Inflammatory macrophage treated with lipopolysaccharide for 1 hour (primary cell): ENCODE data around the gene PCK2.
A peak's percentile ranks its signal among the peaks of the same experiment; 100 is the strongest.
"Not testable (repeated sequence)": the region's sequence is repeated elsewhere in the genome, so short reads cannot be mapped to it uniquely, and the experiment has no call there.

ENCODE experiments used
- DNase-seq, 2 donors: peaks; one replicate each; pipeline ENCODE4 v3.0.0-alpha.2; 2020 to 2022

Gene PCK2

GRCh38 chr14:24093901-24094840, at the start of gene PCK2:
TSS of gene PCK2 (plus strand) at chr14:24094311. CDS start at chr14:24094406, 95 bp downstream.
- DNase-seq = peak; percentile 95 to 98

- peak; percentile 34 to 41 for DNase-seq
Observed at GRCh38 chr14:24049002-24049401, 45.1 kb upstream of the PCK2 start.

GRCh38 chr14:24050753-24051152, 43.4 kb upstream of the PCK2 start:
- not testable (repeated sequence) for DNase-seq

GRCh38 chr14:24051176-24051788, 42.8 kb upstream of the PCK2 start:
- peak; percentile 37 to 59 for DNase-seq

GRCh38 chr14:24051789-24052655, 42.1 kb upstream of the PCK2 start, which contains the start of gene CARMIL3:
TSS of gene CARMIL3 (plus strand) at chr14:24052009. CDS start at chr14:24052154, 145 bp downstream.
- DNase-seq = peak; percentile 65 to 73

GRCh38 chr14:24052656-24053547, 41.2 kb upstream of the PCK2 start:
- peak; percentile 85 to 97 for DNase-seq

GRCh38 chr14:24053548-24054323, 40.4 kb upstream of the PCK2 start:
- DNase-seq = no peak

- no peak for DNase-seq
Observed at GRCh38 chr14:24054324-24054641, 39.8 kb upstream of the PCK2 start.

- no peak for DNase-seq
Observed at GRCh38 chr14:24054646-24055045, 39.5 kb upstream of the PCK2 start.

- no peak for DNase-seq
Observed at GRCh38 chr14:24055971-24056799, 37.9 kb upstream of the PCK2 start.

GRCh38 chr14:24056800-24057184, 37.3 kb upstream of the PCK2 start:
- DNase-seq = no peak

GRCh38 chr14:24057271-24057670, 36.8 kb upstream of the PCK2 start:
- DNase-seq = no peak

- no peak for DNase-seq
Observed at GRCh38 chr14:24057867-24058259, 36.2 kb upstream of the PCK2 start.

GRCh38 chr14:24058260-24058950, 35.7 kb upstream of the PCK2 start:
- peak in 1 of 2 donors; percentile 97 for DNase-seq

- DNase-seq = no peak
Observed at GRCh38 chr14:24058951-24059475, 35.1 kb upstream of the PCK2 start.

- no peak for DNase-seq
Observed at GRCh38 chr14:24059841-24060388, 34.2 kb upstream of the PCK2 start.

GRCh38 chr14:24060443-24060842, 33.7 kb upstream of the PCK2 start:
- no peak for DNase-seq

GRCh38 chr14:24060984-24061913, 32.9 kb upstream of the PCK2 start:
- no peak for DNase-seq
